IMR-90 (cell line): ENCODE data around the gene DCAKD. TPM values are rescaled to one million over a fixed set of nuclear protein-coding genes. Genes with fewer than 3 reads are reported as not detected.
A peak's percentile ranks its signal among the peaks of the same experiment; 100 is the strongest.

Experiments used
- ATAC-seq: fragments of 200-7000 bp; cut with Tn5 transposase; 2 replicates; pipeline ENCODE4 v1.9.1; 2020; ENCODE audit warnings: low read depth, mild to moderate bottlenecking, moderate library complexity
- BruUV-seq: library from RNA; stranded (reverse); fragments of 400-500 nt; replicated peaks from 2 replicates; lab custom pipeline; 2021; lab: Mats Ljungman, UMichigan
- CTCF ChIA-PET: fragments of 300-600 bp; formaldehyde crosslinking; extraction: SDS; loops from one replicate; lab custom pipeline; 2021; ENCODE audit warnings: antibody characterized with exemption; lab: Yijun Ruan, JAX
- POLR2A ChIA-PET: fragments of 300-600 bp; sonication (Branson Sonifier 250); formaldehyde crosslinking; loops from one replicate; lab custom pipeline; 2022; ENCODE audit warnings: antibody characterized with exemption; ENCODE audit not compliant: unreplicated experiment; lab: Charles Lee
- DNase-seq: peaks from one replicate; pipeline ENCODE4 v3.0.0; 2013
- H2AFZ ChIP-seq: replicated peaks from 2 replicates; pipeline ENCODE3; 2013; ENCODE audit warnings: low read length, mild to moderate bottlenecking; ENCODE audit not compliant: poor library complexity
- H2AK5ac ChIP-seq: 2 replicates; pipeline ENCODE4 v1.6.1; 2013; ENCODE audit warnings: low read depth, low read length, inconsistent platforms
- H2AK9ac ChIP-seq: replicated peaks from 2 replicates; pipeline ENCODE3; 2013; ENCODE audit warnings: mild to moderate bottlenecking, low read depth, low read length, moderate library complexity; ENCODE audit not compliant: poor library complexity
- H2BK120ac ChIP-seq: 2 replicates; pipeline ENCODE4 v1.6.1; 2013; ENCODE audit warnings: low read depth, low read length, inconsistent platforms
- H2BK15ac ChIP-seq: 3 replicates; pipeline ENCODE4 v1.6.1; 2013; ENCODE audit warnings: low read depth, low read length, inconsistent platforms
- H2BK20ac ChIP-seq: 2 replicates; pipeline ENCODE4 v1.6.1; 2013; ENCODE audit warnings: low read depth, mild to moderate bottlenecking, inconsistent platforms, low read length, moderate library complexity
- H2BK5ac ChIP-seq: 2 replicates; pipeline ENCODE4 v1.6.1; 2013; ENCODE audit warnings: mild to moderate bottlenecking, low read depth, low read length, inconsistent platforms; ENCODE audit not compliant: poor library complexity, severe bottlenecking
- H3K14ac ChIP-seq: replicated peaks from 2 replicates; pipeline ENCODE4 v1.6.1; 2013; ENCODE audit warnings: low read depth, low read length, inconsistent platforms
- H3K18ac ChIP-seq: 2 replicates; pipeline ENCODE4 v1.6.1; 2013; ENCODE audit warnings: low read depth, low read length, control low read depth
- H3K23ac ChIP-seq: 2 replicates; pipeline ENCODE4 v1.6.1; 2013; ENCODE audit warnings: low read depth, low read length, inconsistent platforms
- H3K27ac ChIP-seq: 2 replicates; pipeline ENCODE4 v1.5.1; 2013; ENCODE audit warnings: mild to moderate bottlenecking, control low read depth, low read length; ENCODE audit not compliant: insufficient read depth
- H3K27me3 ChIP-seq: 2 replicates; pipeline ENCODE4 v1.6.1; 2013; ENCODE audit warnings: low read length; ENCODE audit not compliant: control insufficient read depth, insufficient read depth
- H3K36me3 ChIP-seq: 2 replicates; pipeline ENCODE4 v1.6.1; 2013; ENCODE audit warnings: low read length, mixed read lengths; ENCODE audit not compliant: control insufficient read depth, insufficient read depth
- H3K4ac ChIP-seq: 2 replicates; pipeline ENCODE4 v1.6.1; 2013; ENCODE audit warnings: low read depth, low read length, inconsistent platforms
- H3K4me1 ChIP-seq: 2 replicates; pipeline ENCODE4 v1.6.1; 2013; ENCODE audit warnings: low read length, mixed read lengths; ENCODE audit not compliant: control insufficient read depth, insufficient read depth
- H3K4me2 ChIP-seq: 2 replicates; pipeline ENCODE4 v1.6.1; 2013; ENCODE audit warnings: low read depth, mild to moderate bottlenecking, control low read depth, low read length, moderate library complexity
- H3K4me3 ChIP-seq: 2 replicates; pipeline ENCODE4 v1.5.1; 2013; ENCODE audit warnings: low read depth, mild to moderate bottlenecking, control low read depth, low read length, moderate library complexity; ENCODE audit not compliant: insufficient read depth
- H3K56ac ChIP-seq: 2 replicates; pipeline ENCODE4 v1.6.1; 2013; ENCODE audit warnings: low read length, inconsistent platforms; ENCODE audit not compliant: insufficient read depth; ENCODE audit errors: extremely low read depth
- H3K79me1 ChIP-seq, 2 experiments: 2 replicates each; pipeline ENCODE4 v1.6.1; 2013; ENCODE audit warnings: low read length in 2 of 2, inconsistent platforms in 1 of 2, low read depth in 1 of 2
- H3K9ac ChIP-seq: 2 replicates; pipeline ENCODE4 v1.6.1; 2013; ENCODE audit warnings: low read depth, low read length, control low read depth
- H3K9me1 ChIP-seq: 2 replicates; pipeline ENCODE4 v1.6.1; 2013; ENCODE audit warnings: low read length, inconsistent platforms; ENCODE audit not compliant: insufficient read depth
- H3K9me3 ChIP-seq: 2 replicates; pipeline ENCODE4 v1.6.1; 2013; ENCODE audit warnings: low read length; ENCODE audit not compliant: control insufficient read depth, insufficient read depth
- H4K20me1 ChIP-seq: 2 replicates; pipeline ENCODE4 v1.6.1; 2013; ENCODE audit warnings: low read length, inconsistent platforms; ENCODE audit not compliant: insufficient read depth
- H4K5ac ChIP-seq: 2 replicates; pipeline ENCODE4 v1.6.1; 2013; ENCODE audit warnings: mild to moderate bottlenecking, low read depth, low read length, control low read depth
- H4K8ac ChIP-seq, 2 experiments: 2 replicates each; pipeline ENCODE4 v1.6.1; 2013; ENCODE audit warnings: low read depth in 2 of 2, low read length in 2 of 2, control low read depth in 1 of 2, inconsistent platforms in 1 of 2
- H4K91ac ChIP-seq: 2 replicates; pipeline ENCODE4 v1.6.1; 2013; ENCODE audit warnings: low read depth, low read length, inconsistent platforms; ENCODE audit not compliant: insufficient read depth
- BHLHE40 ChIP-seq: fragments of 150-350 bp; IDR thresholded peaks from 2 replicates; pipeline ENCODE4 v1.6.1; 2016; ENCODE audit warnings: mild to moderate bottlenecking, low read depth, low read length
- CEBPB ChIP-seq: IDR thresholded peaks from 2 replicates; pipeline ENCODE4 v1.6.1; 2012; ENCODE audit warnings: low read depth, low read length, improper control_type of control experiment
- ELK1 ChIP-seq: fragments of 150-350 bp; IDR thresholded peaks from 2 replicates; pipeline ENCODE4 v1.6.1; 2016; ENCODE audit warnings: low read depth, mild to moderate bottlenecking, low read length, moderate library complexity, borderline replicate concordance
- MAFK ChIP-seq: IDR thresholded peaks from 2 replicates; pipeline ENCODE4 v1.6.1; 2012; ENCODE audit warnings: low read depth, low read length, improper control_type of control experiment
- MXI1 ChIP-seq: IDR thresholded peaks from 2 replicates; pipeline ENCODE4 v1.6.1; 2012; ENCODE audit warnings: low read depth, mild to moderate bottlenecking, low read length, moderate library complexity, borderline replicate concordance
- POLR2A ChIP-seq: IDR thresholded peaks from 2 replicates; pipeline ENCODE4 v1.6.1; 2012; ENCODE audit warnings: mild to moderate bottlenecking, low read depth, low read length
- RAD21 ChIP-seq: IDR thresholded peaks from 2 replicates; pipeline ENCODE4 v1.6.1; 2012; ENCODE audit warnings: low read length, improper control_type of control experiment
- RCOR1 ChIP-seq: IDR thresholded peaks from 2 replicates; pipeline ENCODE4 v1.6.1; 2012; ENCODE audit warnings: mild to moderate bottlenecking, low read length, improper control_type of control experiment; ENCODE audit not compliant: insufficient replicate concordance
- USF2 ChIP-seq: fragments of 150-350 bp; IDR thresholded peaks from 2 replicates; pipeline ENCODE4 v1.6.1; 2017; ENCODE audit warnings: mild to moderate bottlenecking, antibody characterized with exemption, low read length, low read depth
- WGBS, 2 experiments: methylation state at CpG; one replicate each; pipeline versions ENCODE4 v1.1.5 to v1.1.7; 2013; ENCODE audit warnings: missing lambda C conversion rate in 2 of 2; ENCODE audit not compliant: insufficient read length in 1 of 2; ENCODE audit errors: extremely low coverage in 2 of 2; 5-methylcytosine and 5-hydroxymethylcytosine counted together
- dilution Hi-C: fragments of 300-500 bp; cut with HindIII; formaldehyde crosslinking; loops from one replicate; pipeline ENCODE4 v1.14.3; 2018; ENCODE audit warnings: low sequenced_read_pairs; ENCODE audit not compliant: unreplicated experiment
- in situ Hi-C: fragments of 300-500 bp; cut with MboI; formaldehyde crosslinking; loops from 3 replicates; pipeline ENCODE4 v1.14.3; 2019; ENCODE audit warnings: low sequenced_read_pairs, inconsistent platforms, mixed read lengths
- intact Hi-C: fragments of 100-400 bp; cut with micrococcal nuclease; formaldehyde crosslinking; loops from 2 replicates; pipeline ENCODE4 v1.10.0; 2022
- polyA plus RNA-seq, 3 experiments: library from polyadenylated mRNA; depleted of rRNA; stranded (reverse); fragments of >200 nt; gene quantifications; 2 replicates each; pipeline ENCODE4 v1.2.3, GENCODE V29; 2012; ENCODE audit warnings: low replicate concordance in 1 of 3
- total RNA-seq: library from RNA; depleted of rRNA; stranded (reverse); fragments of >200 nt; gene quantifications from 2 replicates; pipeline ENCODE4 v1.2.3, GENCODE V29; 2012

Gene DCAKD
- total and polyA plus RNA-seq, 2 of the 4 experiments (the other 2 are of a cell fraction), result 31.3 to 47.9 TPM

GRCh38 chr17:45092911-45093430, 41.5 kb upstream of the DCAKD start (continued):
- TF ChIP-seq MAFK, result no peak

- CTCF ChIA-PET, result no interaction called here
- peak overlapping the region; percentile 99 for H3K27ac ChIP-seq
- POLR2A ChIA-PET, result no interaction called here
Observed at GRCh38 chr17:45091778-45092425, 40.5 kb upstream of the DCAKD start.

More at GRCh38 chr17:45091778-45092425, 40.5 kb upstream of the DCAKD start:
- H3K4me3 ChIP-seq, result no peak overlapping the region
- H2BK15ac ChIP-seq, result peak overlapping the region; percentile 83; the same call in 1 of the 3 replicates
- no TSS peak for BruUV-seq
- H3K4ac ChIP-seq, result peak overlapping the region; percentile 82
- peak overlapping the region; percentile 83 for H2BK120ac ChIP-seq
- H3K18ac ChIP-seq, result peak overlapping the region; percentile 94
- ATAC-seq (no peak), DNase-seq (peak; percentile 36)
- no peaks in the 10 kb centered on the region for H3K27me3 ChIP-seq
- peak overlapping the region; percentile 46 for H4K91ac ChIP-seq
- dilution Hi-C loops, result no loop called here
- peak overlapping the region; percentile 79 for H3K23ac ChIP-seq
- peak overlapping the region; percentile 79; the same call in 1 of the 2 replicates for H2BK20ac ChIP-seq
- in situ Hi-C loops, result no loop called here
- peaks cover 32 to 72% of the 10 kb centered on the region in 2 experiments for H3K79me1 ChIP-seq
- peaks cover 5% of the 10 kb centered on the region for H4K20me1 ChIP-seq
- H2AFZ ChIP-seq, result no peak overlapping the region
- H3K4me1 ChIP-seq, result peaks cover 35% of the 10 kb centered on the region
- H3K56ac ChIP-seq, result no peak overlapping the region
- H3K9me3 ChIP-seq, result 0 out of 2 replicates have a peak, but pooled peaks cover 2% of the 10 kb centered on the region
- peak overlapping the region; percentile 73 for H3K14ac ChIP-seq
- intact Hi-C loops, result loop anchor here (2.0 kb wide), 2 partner anchors 31 to 41 kb away; partner anchors contain the start of genes NMT1 and PLCD3
- no peak overlapping the region for H3K4me2 ChIP-seq
- H4K5ac ChIP-seq, result peak overlapping the region; percentile 97
- H4K8ac ChIP-seq, result peak overlapping the region; percentile 3 to 90; a peak in 2 of 4 replicates
- H3K36me3 ChIP-seq, result peaks cover 60% of the 10 kb centered on the region
- H2AK9ac ChIP-seq, result peak overlapping the region; percentile 94
- H3K9ac ChIP-seq, result no peak overlapping the region; the same call in 1 of the 2 replicates
- WGBS, 2 experiments, result 100% methylated on average over 1 of the region's 11 CpGs; no CpG with 5 or more reads in 1 of the 2 experiments
- peak overlapping the region; percentile 99 for H2AK5ac ChIP-seq
- H3K9me1 ChIP-seq, result peaks cover 31% of the 10 kb centered on the region
- peak overlapping the region; percentile 85 for H2BK5ac ChIP-seq
- TF ChIP-seq BHLHE40 (peak; percentile 55; the same call in 1 of the 2 replicates), RCOR1 (no peak), ELK1 (no peak), RAD21 (no peak), MXI1 (no peak), POLR2A (no peak), USF2 (peak; percentile 48; the same call in 1 of the 2 replicates), CEBPB (no peak)
